Parathyroid adenoma (tissue), 2 donors: ENCODE measurements around the gene MYO1D.

Experiments used
- H2AFZ ChIP-seq: fragments of 300-600 bp; sonication (generic); one replicate; pipeline ENCODE4 v1.7.0; 2017; ENCODE audit warnings: antibody characterized with exemption, mild to moderate bottlenecking
- H3K27ac ChIP-seq: fragments of 300-600 bp; sonication (generic); one replicate; pipeline ENCODE4 v1.7.0; 2017
- H3K27me3 ChIP-seq: fragments of 300-600 bp; sonication (generic); one replicate; pipeline ENCODE4 v1.7.0; 2017; ENCODE audit warnings: low read length; ENCODE audit not compliant: control insufficient read depth, insufficient read depth
- H3K36me3 ChIP-seq: fragments of 300-600 bp; sonication (generic); one replicate; pipeline ENCODE4 v1.7.0; 2017; ENCODE audit warnings: low read length; ENCODE audit not compliant: control insufficient read depth, insufficient read depth
- H3K4me1 ChIP-seq: fragments of 300-600 bp; sonication (generic); one replicate; pipeline ENCODE4 v1.7.0; 2017; ENCODE audit warnings: control low read depth
- H3K4me2 ChIP-seq: fragments of 300-600 bp; sonication (generic); one replicate; pipeline ENCODE4 v1.7.0; 2017; ENCODE audit warnings: low read length
- H3K4me3 ChIP-seq: fragments of 300-600 bp; sonication (generic); one replicate; pipeline ENCODE4 v1.7.0; 2017; ENCODE audit warnings: low read depth, low read length
- H3K79me2 ChIP-seq: fragments of 300-600 bp; sonication (generic); one replicate; pipeline ENCODE4 v1.7.0; 2017; ENCODE audit warnings: control low read depth
- H3K9ac ChIP-seq: fragments of 300-600 bp; sonication (generic); one replicate; pipeline ENCODE4 v1.7.0; 2017; ENCODE audit warnings: mild to moderate bottlenecking
- H3K9me3 ChIP-seq: fragments of 300-600 bp; sonication (generic); one replicate; pipeline ENCODE4 v1.7.0; 2017; ENCODE audit warnings: low read length; ENCODE audit not compliant: control insufficient read depth
- CTCF ChIP-seq: fragments of 300-600 bp; sonication (generic); IDR thresholded peaks from one replicate; pipeline ENCODE4 v1.7.0; 2017; ENCODE audit warnings: antibody characterized with exemption, mild to moderate bottlenecking
- donor health status: primary hyperparathyroidism.

The MYO1D gene

GRCh38 chr17:32636598-32637218, 240.2 kb downstream of the MYO1D start:
- no peak overlapping the region for H3K9ac ChIP-seq
- no peak overlapping the region for H3K27ac ChIP-seq

GRCh38 chr17:32634167-32634566, 242.8 kb downstream of the MYO1D start:
- TF ChIP-seq CTCF, result no peak
- H3K9ac ChIP-seq, result no peak overlapping the region
- H3K27ac ChIP-seq, result no peak overlapping the region
- no peaks in the 10 kb centered on the region for H3K27me3 ChIP-seq
- H2AFZ ChIP-seq, result no peak overlapping the region
- no peaks in the 10 kb centered on the region for H3K4me1 ChIP-seq
- H3K9me3 ChIP-seq, result no peaks in the 10 kb centered on the region
- H3K4me2 ChIP-seq, result no peak overlapping the region
- H3K4me3 ChIP-seq, result no peak overlapping the region
- H3K79me2 ChIP-seq, result no peaks in the 10 kb centered on the region
- H3K36me3 ChIP-seq, result no peaks in the 10 kb centered on the region

More at GRCh38 chr17:32636598-32637218, 240.2 kb downstream of the MYO1D start:
- Histone ChIP-seq H3K4me1 (no peaks in the 10 kb centered on the region), H3K4me2 (no peak overlapping the region), H2AFZ (no peak overlapping the region), H3K4me3 (no peak overlapping the region), H3K36me3 (no peaks in the 10 kb centered on the region), H3K9me3 (no peaks in the 10 kb centered on the region), H3K79me2 (no peaks in the 10 kb centered on the region), H3K27me3 (no peaks in the 10 kb centered on the region)
- no peak for TF ChIP-seq CTCF

GRCh38 chr17:32631341-32632096, 245.4 kb downstream of the MYO1D start:
- no peaks in the 10 kb centered on the region for H3K4me1 ChIP-seq
- no peak overlapping the region for H3K27ac ChIP-seq

GRCh38 chr17:32629563-32630190, 247.2 kb downstream of the MYO1D start:
- Histone ChIP-seq H3K27ac (no peak overlapping the region), H2AFZ (no peak overlapping the region), H3K9me3 (no peaks in the 10 kb centered on the region), H3K27me3 (no peaks in the 10 kb centered on the region), H3K4me3 (no peak overlapping the region), H3K36me3 (no peaks in the 10 kb centered on the region), H3K4me1 (no peaks in the 10 kb centered on the region), H3K9ac (no peak overlapping the region), H3K79me2 (no peaks in the 10 kb centered on the region), H3K4me2 (no peak overlapping the region)
- TF ChIP-seq CTCF, result no peak

More at GRCh38 chr17:32631341-32632096, 245.4 kb downstream of the MYO1D start:
- H3K4me3 ChIP-seq, result no peak overlapping the region
- H3K9ac ChIP-seq, result no peak overlapping the region
- no peaks in the 10 kb centered on the region for H3K79me2 ChIP-seq
- no peak overlapping the region for H3K4me2 ChIP-seq
- H3K36me3 ChIP-seq, result no peaks in the 10 kb centered on the region
- no peak overlapping the region for H2AFZ ChIP-seq
- no peaks in the 10 kb centered on the region for H3K9me3 ChIP-seq
- TF ChIP-seq CTCF, result no peak
- H3K27me3 ChIP-seq, result no peaks in the 10 kb centered on the region
